ENCODE data around the gene NCKAP5. TPM values are rescaled to one million over a fixed set of nuclear protein-coding genes. Genes with fewer than 3 reads are reported as not detected.

Gene NCKAP5
- total and polyA plus RNA-seq, 2 donors (not counting 1 experiment from before 2014, with no cell fraction given), result not detected

DNA sequence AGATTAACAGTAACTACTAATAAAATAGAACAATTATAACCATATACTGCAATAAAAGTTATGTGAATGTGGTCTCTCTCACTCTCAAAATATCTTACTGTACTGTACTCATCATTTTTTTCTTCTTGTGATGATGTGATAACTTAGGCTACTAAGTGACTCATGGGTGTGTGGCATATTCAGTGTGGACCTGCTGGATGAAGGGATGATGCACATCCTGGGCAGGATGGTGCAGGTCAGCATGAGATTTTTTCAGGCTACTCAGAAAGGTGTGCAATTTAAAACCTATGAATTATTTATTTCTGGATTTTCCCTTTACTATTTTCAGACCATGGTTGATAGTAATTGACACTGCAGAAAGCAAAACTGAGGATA, 90.7 kb downstream of the NCKAP5 start:
- Mint-ChIP-seq H3K9me3 (ENCODE audit: insufficient read depth) (peaks cover 2% of the 10 kb centered on the region), H3K27me3 (peaks cover 3% of the 10 kb centered on the region), H3K4me1 (no peaks in the 10 kb centered on the region), H3K4me3 (no peak overlapping the region), H3K27ac (no peak overlapping the region)
- H3K36me3 ChIP-seq (replicated peaks in 1 of 2; ENCODE audit: control extremely low read depth in 1 of 2, control insufficient read depth in 1 of 2, extremely low read depth in 1 of 2, insufficient read depth in 2 of 2, low read length in 1 of 2), result no peaks in the 10 kb centered on the region
- no peak for TF ChIP-seq EZH2 (IDR thresholded peaks at IDR 0.05; ENCODE audit: borderline replicate concordance, insufficient read depth, low read depth, low read length, poor library complexity, severe bottlenecking)
- TF ChIP-seq, protein P1, sequence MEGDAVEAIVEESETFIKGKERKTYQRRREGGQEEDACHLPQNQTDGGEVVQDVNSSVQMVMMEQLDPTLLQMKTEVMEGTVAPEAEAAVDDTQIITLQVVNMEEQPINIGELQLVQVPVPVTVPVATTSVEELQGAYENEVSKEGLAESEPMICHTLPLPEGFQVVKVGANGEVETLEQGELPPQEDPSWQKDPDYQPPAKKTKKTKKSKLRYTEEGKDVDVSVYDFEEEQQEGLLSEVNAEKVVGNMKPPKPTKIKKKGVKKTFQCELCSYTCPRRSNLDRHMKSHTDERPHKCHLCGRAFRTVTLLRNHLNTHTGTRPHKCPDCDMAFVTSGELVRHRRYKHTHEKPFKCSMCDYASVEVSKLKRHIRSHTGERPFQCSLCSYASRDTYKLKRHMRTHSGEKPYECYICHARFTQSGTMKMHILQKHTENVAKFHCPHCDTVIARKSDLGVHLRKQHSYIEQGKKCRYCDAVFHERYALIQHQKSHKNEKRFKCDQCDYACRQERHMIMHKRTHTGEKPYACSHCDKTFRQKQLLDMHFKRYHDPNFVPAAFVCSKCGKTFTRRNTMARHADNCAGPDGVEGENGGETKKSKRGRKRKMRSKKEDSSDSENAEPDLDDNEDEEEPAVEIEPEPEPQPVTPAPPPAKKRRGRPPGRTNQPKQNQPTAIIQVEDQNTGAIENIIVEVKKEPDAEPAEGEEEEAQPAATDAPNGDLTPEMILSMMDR (IDR thresholded peaks at IDR 0.05), result no peak
- no peak for ATAC-seq (ENCODE audit: low read depth)
- H3K79me2 ChIP-seq (ENCODE audit: control insufficient read depth, insufficient read depth, low read length), result no peaks in the 10 kb centered on the region
- intact Hi-C loops (cut with micrococcal nuclease), result no loop called here
- no peak overlapping the region for H3K9ac ChIP-seq (ENCODE audit: low read length)
- ChIA-PET POLR2A (no interaction called here), CTCF (no interaction called here)
- H3K4me3 ChIP-seq (ENCODE audit: control extremely low read depth in 1 of 5, extremely low read depth in 1 of 5, insufficient read depth in 1 of 5, low read depth in 2 of 5, low read length in 4 of 5), result no peak overlapping the region
- no peak overlapping the region for H2AFZ ChIP-seq (ENCODE audit: insufficient read depth, low read depth, low read length, poor library complexity, severe bottlenecking)
- H3K9me3 ChIP-seq (ENCODE audit: control extremely low read depth in 1 of 3, control insufficient read depth in 2 of 3, insufficient read depth in 1 of 3, low read length in 2 of 3), result no peaks in the 10 kb centered on the region
- no peak overlapping the region for H3K4me2 ChIP-seq (replicated peaks; ENCODE audit: low read depth, low read length, poor library complexity, severe bottlenecking)
- H3K27ac ChIP-seq (ENCODE audit: low read length in 2 of 2), result no peak overlapping the region
- H3K4me1 ChIP-seq (ENCODE audit: control insufficient read depth in 2 of 2, insufficient read depth in 2 of 2, low read length in 2 of 2), result no peaks in the 10 kb centered on the region
- DNase-seq, result no peak
- H4K20me1 ChIP-seq (ENCODE audit: control insufficient read depth, insufficient read depth, low read length, poor library complexity, severe bottlenecking), result no peaks in the 10 kb centered on the region
- H3K27me3 ChIP-seq (replicated peaks in 1 of 4; ENCODE audit: control extremely low read depth in 1 of 4, control insufficient read depth in 3 of 4, insufficient read depth in 4 of 4, low read length in 3 of 4), result no peaks in the 10 kb centered on the region

DNA sequence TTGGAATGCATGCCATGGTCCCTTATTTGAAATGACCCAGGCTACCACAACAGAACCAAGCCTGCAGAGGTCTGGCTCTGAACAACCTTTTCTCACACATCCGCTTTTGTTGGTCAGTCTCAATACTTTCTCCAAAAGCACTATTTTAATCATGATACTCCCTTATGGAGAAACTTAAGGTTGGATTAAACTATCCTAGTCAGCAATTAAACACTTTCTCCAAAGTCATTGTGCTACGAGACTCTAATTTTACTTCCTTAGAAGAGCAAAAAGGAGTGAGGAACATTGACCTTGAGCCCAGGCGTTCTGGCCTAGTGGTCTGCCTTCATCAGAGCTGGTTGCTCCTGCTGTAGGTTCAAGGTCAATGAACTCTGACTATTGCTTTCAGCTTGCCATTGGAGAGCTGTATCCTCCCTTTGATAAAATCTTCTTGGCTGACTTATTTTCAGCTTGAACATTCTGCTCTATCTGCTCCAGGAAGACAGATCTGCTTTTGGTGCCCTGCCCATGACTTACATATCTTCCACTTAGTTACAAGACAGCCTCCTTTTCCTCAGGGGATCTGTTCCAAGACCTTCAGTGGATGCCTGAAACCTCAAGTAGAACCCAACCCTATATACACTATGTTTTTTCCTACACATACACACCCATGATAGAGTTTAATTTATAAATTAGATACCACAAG, 91.2 kb downstream of the NCKAP5 start:
- H4K20me1 ChIP-seq (ENCODE audit: control insufficient read depth, insufficient read depth, low read length, poor library complexity, severe bottlenecking), result no peaks in the 10 kb centered on the region
- H3K4me3 ChIP-seq (ENCODE audit: control extremely low read depth in 1 of 5, extremely low read depth in 1 of 5, insufficient read depth in 1 of 5, low read depth in 2 of 5, low read length in 4 of 5), result no peak overlapping the region
- no peak overlapping the region for H3K9ac ChIP-seq (ENCODE audit: low read length)
- Mint-ChIP-seq H3K27ac (no peak overlapping the region), H3K4me1 (no peaks in the 10 kb centered on the region), H3K4me3 (no peak overlapping the region), H3K27me3 (no peaks in the 10 kb centered on the region), H3K9me3 (ENCODE audit: insufficient read depth) (peaks cover 2% of the 10 kb centered on the region)
- no peak for DNase-seq
- H3K27ac ChIP-seq (ENCODE audit: low read length in 2 of 2), result no peak overlapping the region
- ChIA-PET POLR2A (no interaction called here), CTCF (no interaction called here)
- no peaks in the 10 kb centered on the region for H3K79me2 ChIP-seq (ENCODE audit: control insufficient read depth, insufficient read depth, low read length)
- WGBS (ENCODE audit: insufficient coverage), result 90% methylated on average over 2 of the region's 3 CpGs
- H3K36me3 ChIP-seq (replicated peaks in 1 of 2; ENCODE audit: control extremely low read depth in 1 of 2, control insufficient read depth in 1 of 2, extremely low read depth in 1 of 2, insufficient read depth in 2 of 2, low read length in 1 of 2), result no peaks in the 10 kb centered on the region
- intact Hi-C loops (cut with micrococcal nuclease), result no loop called here
- H3K27me3 ChIP-seq (replicated peaks in 1 of 4; ENCODE audit: control extremely low read depth in 1 of 4, control insufficient read depth in 3 of 4, insufficient read depth in 4 of 4, low read length in 3 of 4), result no peaks in the 10 kb centered on the region
- H3K4me2 ChIP-seq (replicated peaks; ENCODE audit: low read depth, low read length, poor library complexity, severe bottlenecking), result no peak overlapping the region
- no peak overlapping the region for H2AFZ ChIP-seq (ENCODE audit: insufficient read depth, low read depth, low read length, poor library complexity, severe bottlenecking)
- no peak for ATAC-seq (ENCODE audit: low read depth)
- H3K4me1 ChIP-seq (ENCODE audit: control insufficient read depth in 2 of 2, insufficient read depth in 2 of 2, low read length in 2 of 2), result no peaks in the 10 kb centered on the region
- TF ChIP-seq, protein P1 (IDR thresholded peaks at IDR 0.05), result no peak
- no peak for TF ChIP-seq EZH2 (IDR thresholded peaks at IDR 0.05; ENCODE audit: borderline replicate concordance, insufficient read depth, low read depth, low read length, poor library complexity, severe bottlenecking)
- H3K9me3 ChIP-seq (ENCODE audit: control extremely low read depth in 1 of 3, control insufficient read depth in 2 of 3, insufficient read depth in 1 of 3, low read length in 2 of 3), result no peaks in the 10 kb centered on the region
